Retinal pigment epithelial cell (primary cell): Measurements from ENCODE around the gene TFAP2B.
A peak's percentile ranks its signal among the peaks of the same experiment; 100 is the strongest.

Experiments
- DNase-seq: peaks from one replicate; pipeline ENCODE4 v3.0.0-alpha.2; 2010; ENCODE audit warnings: low read depth
- H3K4me3 ChIP-seq: 2 replicates; pipeline ENCODE4 v1.5.1; 2011; ENCODE audit warnings: mild to moderate bottlenecking, low read length, control low read depth, moderate library complexity
- CTCF ChIP-seq: conservative IDR thresholded peaks from 2 replicates; pipeline ENCODE4 v1.5.1; 2011; ENCODE audit warnings: low read depth, low read length, control low read depth, inconsistent platforms

The TFAP2B gene

GRCh38 chr6:50804283-50804682 lies 14.4 kb upstream of the TFAP2B start:
- no peak for TF ChIP-seq CTCF
- H3K4me3 ChIP-seq: no peak overlapping the region

GRCh38 chr6:50807035-50807434 lies 11.6 kb upstream of the TFAP2B start:
- DNase-seq: no peak
- no peak overlapping the region for H3K4me3 ChIP-seq
- no peak for TF ChIP-seq CTCF

More at GRCh38 chr6:50804283-50804682, 14.4 kb upstream of the TFAP2B start:
- no peak for DNase-seq

GRCh38 chr6:50815436-50816114 lies 3.1 kb upstream of the TFAP2B start:
- peak overlapping the region; percentile 54 for H3K4me3 ChIP-seq
- TF ChIP-seq CTCF: peak; percentile 59
- peak; percentile 2 for DNase-seq

DNA sequence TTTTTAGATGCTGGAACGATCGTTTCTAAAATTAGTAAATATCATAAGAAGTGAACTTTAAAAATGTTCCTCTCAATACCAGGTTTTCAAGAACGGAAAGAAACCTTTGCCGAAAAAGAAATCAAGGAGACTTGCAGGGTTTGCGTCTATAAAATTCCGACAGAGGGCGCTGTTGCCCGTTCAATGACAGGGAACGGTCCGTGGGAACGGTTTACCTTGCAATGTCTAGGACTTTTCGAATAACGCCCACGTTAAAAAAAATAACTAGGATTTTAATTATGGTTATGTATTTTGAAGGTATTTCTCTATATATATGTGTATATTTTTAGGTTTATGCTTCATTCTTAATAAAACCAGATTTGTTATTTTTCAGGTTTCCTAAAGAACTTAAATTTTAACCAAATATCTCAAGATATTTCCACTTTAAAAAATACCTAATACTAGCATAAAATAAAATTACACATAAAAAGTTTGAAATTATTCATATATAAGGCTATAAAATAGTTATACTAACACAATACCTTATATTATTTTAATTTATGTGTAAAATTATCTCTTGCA lies 2.5 kb upstream of the TFAP2B start:
- peak; percentile 72 for TF ChIP-seq CTCF
- peak; percentile 13 for DNase-seq
- H3K4me3 ChIP-seq: peak overlapping the region; percentile 54

- no peak for TF ChIP-seq CTCF
- no peak overlapping the region for H3K4me3 ChIP-seq
These were observed 1.6 kb upstream of the TFAP2B start for GRCh38 chr6:50816947-50817645.

DNA sequence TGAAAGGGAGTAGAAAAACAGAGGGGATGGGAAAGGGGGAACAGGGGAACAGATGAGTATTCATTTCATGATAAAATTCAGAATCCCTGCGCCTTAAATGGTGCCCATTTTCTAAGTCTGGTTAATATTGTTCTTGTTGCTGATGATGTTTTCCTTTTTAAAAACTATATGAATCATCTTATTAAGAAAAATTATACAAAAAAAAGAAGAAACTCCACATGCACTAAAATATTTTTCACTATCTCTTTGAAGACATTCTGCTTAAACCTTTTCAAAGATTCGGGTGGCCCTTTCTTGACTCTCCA lies 1.1 kb upstream of the TFAP2B start:
- DNase-seq: no peak
- TF ChIP-seq CTCF: no peak
- H3K4me3 ChIP-seq: no peak overlapping the region

More at GRCh38 chr6:50816947-50817645, 1.6 kb upstream of the TFAP2B start:
- DNase-seq: no peak

- no peak for DNase-seq
- no peak overlapping the region for H3K4me3 ChIP-seq
- TF ChIP-seq CTCF: no peak
These were observed 651 bp upstream of the TFAP2B start for GRCh38 chr6:50818020-50818419.
